Measurements from ENCODE around the gene MEIKIN. TPM values are rescaled to one million over a fixed set of nuclear protein-coding genes. Genes with fewer than 3 reads are reported as not detected.

The MEIKIN gene
- total and polyA plus RNA-seq, 9 donors, result 0.29 TPM; not detected in 8

DNA sequence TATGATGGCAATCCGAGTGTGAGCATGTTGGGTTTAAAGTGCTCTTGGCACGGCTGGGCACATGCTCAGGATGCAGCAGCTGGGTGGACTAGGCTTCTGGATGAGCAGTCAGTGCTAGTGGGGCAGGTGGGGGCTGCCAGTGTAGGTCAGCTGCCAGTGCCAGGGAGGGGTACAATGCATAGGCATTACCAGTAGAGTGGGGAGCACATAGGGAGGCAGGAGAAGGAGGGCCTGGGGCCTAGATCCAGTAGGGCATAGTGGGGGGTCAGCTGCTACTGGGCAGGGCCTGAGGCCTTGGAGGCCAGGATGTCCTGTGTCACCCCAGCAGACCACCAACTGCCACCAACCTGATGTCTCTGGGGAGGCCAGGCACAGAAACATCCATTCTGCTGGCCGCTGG is 41.8 kb upstream of the MEIKIN start:
- intact Hi-C loops (cut with DNase I), result no loop called here
- H3K4me3 ChIP-seq, result no peak overlapping the region
- no peaks in the 10 kb centered on the region for H3K36me3 ChIP-seq
- no peak for DNase-seq
- 84 to 94% (median 84%) methylated on average over 3 of the region's 3 CpGs for WGBS, 3 donors
- TF ChIP-seq EP300 (IDR thresholded peaks at IDR 0.05), result no peak
- TF ChIP-seq, protein P1, sequence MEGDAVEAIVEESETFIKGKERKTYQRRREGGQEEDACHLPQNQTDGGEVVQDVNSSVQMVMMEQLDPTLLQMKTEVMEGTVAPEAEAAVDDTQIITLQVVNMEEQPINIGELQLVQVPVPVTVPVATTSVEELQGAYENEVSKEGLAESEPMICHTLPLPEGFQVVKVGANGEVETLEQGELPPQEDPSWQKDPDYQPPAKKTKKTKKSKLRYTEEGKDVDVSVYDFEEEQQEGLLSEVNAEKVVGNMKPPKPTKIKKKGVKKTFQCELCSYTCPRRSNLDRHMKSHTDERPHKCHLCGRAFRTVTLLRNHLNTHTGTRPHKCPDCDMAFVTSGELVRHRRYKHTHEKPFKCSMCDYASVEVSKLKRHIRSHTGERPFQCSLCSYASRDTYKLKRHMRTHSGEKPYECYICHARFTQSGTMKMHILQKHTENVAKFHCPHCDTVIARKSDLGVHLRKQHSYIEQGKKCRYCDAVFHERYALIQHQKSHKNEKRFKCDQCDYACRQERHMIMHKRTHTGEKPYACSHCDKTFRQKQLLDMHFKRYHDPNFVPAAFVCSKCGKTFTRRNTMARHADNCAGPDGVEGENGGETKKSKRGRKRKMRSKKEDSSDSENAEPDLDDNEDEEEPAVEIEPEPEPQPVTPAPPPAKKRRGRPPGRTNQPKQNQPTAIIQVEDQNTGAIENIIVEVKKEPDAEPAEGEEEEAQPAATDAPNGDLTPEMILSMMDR (IDR thresholded peaks at IDR 0.05), result no peak
- TF ChIP-seq POLR2A (IDR thresholded peaks at IDR 0.05), result no peak
- no peaks in the 10 kb centered on the region for H3K27me3 ChIP-seq
- H3K27ac ChIP-seq, result no peak overlapping the region
- no peaks in the 10 kb centered on the region for H3K9me3 ChIP-seq
- no peaks in the 10 kb centered on the region for H3K4me1 ChIP-seq (ENCODE audit: insufficient read depth)

DNA sequence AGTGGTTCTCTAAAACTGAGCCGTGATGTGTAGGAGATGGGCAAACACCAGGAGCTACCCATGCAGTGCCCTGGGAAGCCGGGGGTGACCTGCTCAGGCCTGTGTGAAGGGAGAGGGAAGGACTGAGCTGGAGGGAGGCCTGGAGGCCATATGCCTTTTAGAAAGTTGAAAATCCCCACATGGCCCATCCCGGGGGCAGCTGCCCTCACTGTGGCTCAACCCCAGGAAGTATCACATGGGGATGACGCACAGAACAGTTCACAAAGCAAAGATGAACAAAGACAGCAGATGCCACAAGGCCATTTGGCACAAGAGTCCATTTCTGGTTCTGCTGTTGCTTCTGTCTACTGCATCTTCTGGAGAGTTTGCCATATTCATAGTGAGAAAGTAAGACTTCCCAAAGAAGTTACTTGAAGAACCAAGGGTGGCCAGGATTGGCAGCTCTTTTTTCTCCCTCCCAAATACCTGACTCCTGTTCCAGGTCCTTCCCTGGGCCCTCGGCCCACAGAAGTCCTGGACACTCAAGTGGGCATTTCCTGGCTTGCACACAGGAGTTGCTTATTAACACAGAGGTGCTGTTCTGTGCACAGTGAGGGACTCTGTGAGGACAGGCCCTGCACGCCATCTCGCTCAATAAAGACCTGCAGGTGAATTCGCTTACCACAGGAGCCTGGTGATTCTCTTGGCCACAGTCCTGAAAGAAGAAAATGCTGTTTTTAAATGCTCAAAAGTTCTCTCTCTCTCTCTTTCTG is 40.9 kb upstream of the MEIKIN start:
- TF ChIP-seq POLR2A (IDR thresholded peaks at IDR 0.05), result no peak
- no peak for TF ChIP-seq EP300 (IDR thresholded peaks at IDR 0.05)
- TF ChIP-seq, protein P1 (IDR thresholded peaks at IDR 0.05), result no peak
- Histone ChIP-seq H3K4me1 (ENCODE audit: insufficient read depth) (no peaks in the 10 kb centered on the region), H3K36me3 (no peaks in the 10 kb centered on the region), H3K9me3 (no peaks in the 10 kb centered on the region), H3K27ac (no peak overlapping the region), H3K4me3 (no peak overlapping the region), H3K27me3 (no peaks in the 10 kb centered on the region)
- no peak for DNase-seq
- intact Hi-C loops (cut with DNase I), result no loop called here
- WGBS, 3 donors, result 86 to 91% (median 90%) methylated on average over 8 of the region's 8 CpGs

DNA sequence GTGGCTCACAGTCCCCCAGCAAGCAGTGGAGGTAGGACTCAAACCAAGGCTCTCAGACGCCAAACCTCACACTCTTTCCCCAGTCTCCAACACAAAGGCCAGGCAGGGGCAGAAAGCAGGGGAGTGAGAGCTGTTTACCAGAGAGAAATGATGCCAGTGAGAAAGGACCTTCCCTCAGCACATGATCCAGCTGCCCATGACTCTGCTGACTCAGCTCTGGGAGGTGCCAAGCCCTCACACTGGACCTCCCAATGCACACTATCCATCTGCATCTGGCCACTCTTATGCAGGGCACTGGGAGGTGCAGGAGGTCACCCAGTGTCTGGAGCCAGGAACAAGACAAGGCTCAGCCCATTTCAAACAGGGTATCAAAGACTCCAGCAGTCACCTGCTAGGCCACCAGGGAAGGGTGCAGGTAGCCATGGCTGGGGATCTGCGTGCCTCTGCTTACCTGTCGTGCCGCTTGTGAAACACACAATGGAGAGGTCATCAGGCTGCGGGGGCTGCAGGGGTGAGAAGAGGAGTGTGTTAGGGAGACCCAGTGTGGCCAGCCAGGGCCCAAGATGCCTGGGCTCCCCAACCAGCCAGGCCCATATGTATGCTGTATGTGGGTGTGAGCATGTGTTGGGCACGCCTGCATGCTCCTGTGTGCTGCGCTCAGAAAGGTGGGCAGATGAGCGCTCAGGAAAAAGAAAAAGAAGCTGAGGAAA is 39.6 kb upstream of the MEIKIN start:
- 88 to 97% (median 90%) methylated on average over 8 of the region's 8 CpGs for WGBS, 3 donors
- H3K9me3 ChIP-seq, result no peaks in the 10 kb centered on the region
- H3K4me1 ChIP-seq (ENCODE audit: insufficient read depth), result no peaks in the 10 kb centered on the region
- intact Hi-C loops (cut with DNase I), result no loop called here
- H3K27ac ChIP-seq, result no peak overlapping the region
- DNase-seq, result no peak
- H3K36me3 ChIP-seq, result no peaks in the 10 kb centered on the region
- TF ChIP-seq EP300 (IDR thresholded peaks at IDR 0.05) (no peak), POLR2A (IDR thresholded peaks at IDR 0.05) (no peak)
- TF ChIP-seq, protein P1 (IDR thresholded peaks at IDR 0.05), result no peak
- H3K27me3 ChIP-seq, result no peaks in the 10 kb centered on the region
- H3K4me3 ChIP-seq, result no peak overlapping the region

DNA sequence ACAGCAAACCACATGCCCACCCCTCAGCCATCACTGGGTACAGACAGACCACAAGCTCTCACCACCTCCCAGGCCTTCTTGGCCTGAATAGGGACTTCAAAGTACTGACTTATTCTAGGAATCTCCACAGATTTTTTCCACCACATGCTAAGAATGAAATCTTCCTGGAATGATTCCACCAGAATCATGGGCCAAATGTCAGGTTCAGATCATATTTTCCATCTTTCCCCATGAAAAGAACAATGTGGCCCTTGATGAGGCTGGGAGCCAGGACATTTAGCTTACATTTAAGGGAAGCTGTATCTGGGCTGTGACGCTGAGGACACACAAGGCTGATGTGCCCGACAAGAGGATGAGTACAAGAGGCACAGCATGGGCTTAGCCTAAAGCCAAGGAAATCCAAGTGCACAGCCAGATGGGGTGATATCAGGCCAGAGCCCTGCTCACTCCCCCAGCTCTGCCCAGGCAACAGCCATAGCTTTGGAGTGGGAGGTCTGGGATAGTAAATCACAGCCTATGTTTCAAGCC is 37.8 kb upstream of the MEIKIN start:
- DNase-seq, result no peak
- Histone ChIP-seq H3K9me3 (no peaks in the 10 kb centered on the region), H3K4me1 (ENCODE audit: insufficient read depth) (no peaks in the 10 kb centered on the region), H3K36me3 (no peaks in the 10 kb centered on the region), H3K4me3 (no peak overlapping the region), H3K27me3 (no peaks in the 10 kb centered on the region), H3K27ac (no peak overlapping the region)
- intact Hi-C loops (cut with DNase I), result no loop called here
- WGBS, 3 donors, result 13 to 33% (median 27%) methylated on average over 2 of the region's 2 CpGs
- no peak for TF ChIP-seq POLR2A (IDR thresholded peaks at IDR 0.05)
- TF ChIP-seq, protein P1 (IDR thresholded peaks at IDR 0.05), result no peak
- no peak for TF ChIP-seq EP300 (IDR thresholded peaks at IDR 0.05)

Data from ovary (tissue), 9 donors.